ENCODE measurements around the gene MT2A.

Gene MT2A

GRCh38 chr16:56647641-56648431 is 39.5 kb downstream of the MT2A start:
- DNase-seq (ENCODE audit: insufficient read length, low spot score) (no peak), FAIRE-seq (no peak)
- TF ChIP-seq CTCF (IDR thresholded peaks at IDR 0.05; ENCODE audit: insufficient read depth, missing control alignments) = no peak

GRCh38 chr16:56649271-56649670 is 40.9 kb downstream of the MT2A start:
- no peak for DNase-seq (ENCODE audit: insufficient read length, low spot score)
- FAIRE-seq = no peak
- TF ChIP-seq CTCF (IDR thresholded peaks at IDR 0.05; ENCODE audit: insufficient read depth, missing control alignments) = no peak

GRCh38 chr16:56649820-56650219 is 41.4 kb downstream of the MT2A start:
- DNase-seq (ENCODE audit: insufficient read length, low spot score) = no peak
- no peak for TF ChIP-seq CTCF (IDR thresholded peaks at IDR 0.05; ENCODE audit: insufficient read depth, missing control alignments)
- no peak for FAIRE-seq

DNA sequence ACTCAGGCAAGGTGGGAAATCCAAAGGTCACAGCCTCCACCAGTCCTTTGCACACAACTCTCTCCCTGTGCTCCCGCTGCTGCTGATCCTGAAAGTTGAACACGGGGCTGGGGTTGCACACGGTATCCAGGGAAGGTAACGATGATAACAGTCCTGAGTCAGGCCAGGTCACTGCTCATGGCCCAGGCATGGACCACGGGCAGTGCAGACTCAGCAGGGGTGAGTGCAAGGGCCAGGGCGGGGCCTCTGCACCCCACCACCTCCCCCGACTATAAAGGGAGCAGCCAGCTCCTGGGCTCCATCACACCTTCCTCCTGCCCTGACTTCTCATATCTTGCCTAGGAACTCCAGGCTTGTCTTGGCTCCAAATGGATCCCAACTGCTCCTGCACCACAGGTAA is 43.2 kb downstream of the MT2A start, which contains the start of gene MT1B:
Gene MT1B (plus strand): TSS at position 301 of the 400 bp plus-strand sequence. CDS start 68 bp downstream, at position 369.
- TF ChIP-seq CTCF (IDR thresholded peaks at IDR 0.05; ENCODE audit: insufficient read depth, missing control alignments) = no peak
- FAIRE-seq = no peak
- no peak for DNase-seq (ENCODE audit: insufficient read length, low spot score)

DNA sequence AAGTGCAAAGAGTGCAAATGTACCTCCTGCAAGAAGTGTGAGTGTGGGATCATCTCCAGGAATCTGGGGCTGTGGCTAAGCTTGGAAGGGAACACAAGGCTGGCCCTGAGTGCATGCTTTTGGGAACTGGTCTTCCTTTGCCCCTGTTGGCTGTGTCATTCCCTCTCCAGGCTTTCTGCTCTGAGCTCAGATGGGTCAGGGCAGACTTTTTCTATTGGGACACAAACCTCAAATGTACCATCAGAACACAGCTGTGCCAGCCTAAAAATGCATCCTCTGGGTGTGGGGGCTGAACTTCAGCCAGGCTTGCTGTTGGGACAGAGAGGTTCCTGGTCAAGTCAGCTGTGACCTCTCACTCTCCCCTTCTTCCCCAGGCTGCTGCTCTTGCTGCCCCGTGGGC is 44.2 kb downstream of the MT2A start:
- DNase-seq (ENCODE audit: insufficient read length, low spot score) = no peak
- no peak for FAIRE-seq
- TF ChIP-seq CTCF (IDR thresholded peaks at IDR 0.05; ENCODE audit: insufficient read depth, missing control alignments) = no peak

GRCh38 chr16:56653218-56653617 is 44.8 kb downstream of the MT2A start:
- no peak for TF ChIP-seq CTCF (IDR thresholded peaks at IDR 0.05; ENCODE audit: insufficient read depth, missing control alignments)
- DNase-seq (ENCODE audit: insufficient read length, low spot score) (no peak), FAIRE-seq (no peak)

All from D721Med (cell line).